22Rv1 (cell line): ENCODE data around the gene WWC1.

ENCODE experiments used
- H3K27ac ChIP-seq: fragments of 450-650 bp; 2 replicates; pipeline ENCODE4 v1.5.1; 2017
- ZFX ChIP-seq: fragments of 450-650 bp; IDR thresholded peaks from 2 replicates; pipeline ENCODE4 v1.6.1; 2017; ENCODE audit warnings: antibody characterized with exemption, borderline replicate concordance
- TF ChIP-seq, protein P1 (sequence below): fragments of 450-650 bp; IDR thresholded peaks from 2 replicates; pipeline ENCODE4 v1.5.1; 2017; ENCODE audit warnings: mild to moderate bottlenecking

WWC1 gene

DNA sequence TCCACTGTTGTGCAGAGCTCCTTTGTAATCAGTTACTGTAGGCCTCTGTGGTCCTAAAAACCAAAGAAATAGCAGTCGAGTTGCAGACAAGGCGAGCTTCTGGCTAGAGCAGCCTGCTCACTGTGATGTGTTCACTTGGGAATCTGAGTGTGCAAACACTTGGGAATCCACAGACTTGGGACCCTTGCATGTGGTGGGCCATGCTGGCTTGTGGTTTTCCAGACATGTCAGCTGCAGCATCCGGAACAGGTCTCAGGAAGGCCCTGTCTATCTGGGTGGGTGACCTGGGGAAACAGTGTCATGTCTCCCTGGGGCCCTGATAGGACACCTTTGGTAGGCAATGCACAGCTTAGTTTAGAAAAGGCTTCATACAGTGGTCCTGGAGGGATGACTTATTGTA is 66.4 kb downstream of the WWC1 start:
- TF ChIP-seq, protein P1, sequence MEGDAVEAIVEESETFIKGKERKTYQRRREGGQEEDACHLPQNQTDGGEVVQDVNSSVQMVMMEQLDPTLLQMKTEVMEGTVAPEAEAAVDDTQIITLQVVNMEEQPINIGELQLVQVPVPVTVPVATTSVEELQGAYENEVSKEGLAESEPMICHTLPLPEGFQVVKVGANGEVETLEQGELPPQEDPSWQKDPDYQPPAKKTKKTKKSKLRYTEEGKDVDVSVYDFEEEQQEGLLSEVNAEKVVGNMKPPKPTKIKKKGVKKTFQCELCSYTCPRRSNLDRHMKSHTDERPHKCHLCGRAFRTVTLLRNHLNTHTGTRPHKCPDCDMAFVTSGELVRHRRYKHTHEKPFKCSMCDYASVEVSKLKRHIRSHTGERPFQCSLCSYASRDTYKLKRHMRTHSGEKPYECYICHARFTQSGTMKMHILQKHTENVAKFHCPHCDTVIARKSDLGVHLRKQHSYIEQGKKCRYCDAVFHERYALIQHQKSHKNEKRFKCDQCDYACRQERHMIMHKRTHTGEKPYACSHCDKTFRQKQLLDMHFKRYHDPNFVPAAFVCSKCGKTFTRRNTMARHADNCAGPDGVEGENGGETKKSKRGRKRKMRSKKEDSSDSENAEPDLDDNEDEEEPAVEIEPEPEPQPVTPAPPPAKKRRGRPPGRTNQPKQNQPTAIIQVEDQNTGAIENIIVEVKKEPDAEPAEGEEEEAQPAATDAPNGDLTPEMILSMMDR: no peak
- TF ChIP-seq ZFX: no peak
- peak overlapping the region; percentile 100 for H3K27ac ChIP-seq

DNA sequence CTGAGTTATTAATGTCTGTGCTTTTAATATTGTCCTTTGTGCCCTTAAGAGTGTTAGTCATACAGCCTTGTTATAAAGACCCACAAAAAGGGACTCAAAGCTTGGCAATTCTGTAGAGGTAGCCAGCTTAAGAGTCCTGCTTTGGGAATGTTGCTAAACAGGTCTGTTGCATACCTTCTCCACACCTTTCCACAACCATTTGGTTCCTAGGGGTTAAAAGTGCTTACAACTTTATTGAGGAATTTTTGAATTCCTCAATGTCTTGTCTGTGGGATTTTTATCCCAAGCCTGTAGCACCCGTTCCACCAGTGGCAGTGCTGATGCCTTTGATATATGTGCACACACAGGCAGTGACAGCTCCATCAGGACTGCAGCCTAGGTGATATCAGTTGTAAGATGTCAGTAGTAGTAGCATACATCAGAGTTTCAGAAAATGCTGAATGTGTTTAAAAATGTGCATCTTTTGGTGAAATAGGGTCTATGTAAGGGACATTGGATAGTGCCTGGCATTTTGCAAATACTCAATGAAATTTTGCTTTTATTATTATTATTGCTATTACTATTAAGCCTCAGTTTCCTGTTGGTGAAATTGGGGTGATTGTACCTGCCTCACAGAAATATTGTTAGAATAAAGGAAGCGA is 68.5 kb downstream of the WWC1 start:
- peak overlapping the region; percentile 87 for H3K27ac ChIP-seq
- TF ChIP-seq, protein P1: no peak
- TF ChIP-seq ZFX: no peak

DNA sequence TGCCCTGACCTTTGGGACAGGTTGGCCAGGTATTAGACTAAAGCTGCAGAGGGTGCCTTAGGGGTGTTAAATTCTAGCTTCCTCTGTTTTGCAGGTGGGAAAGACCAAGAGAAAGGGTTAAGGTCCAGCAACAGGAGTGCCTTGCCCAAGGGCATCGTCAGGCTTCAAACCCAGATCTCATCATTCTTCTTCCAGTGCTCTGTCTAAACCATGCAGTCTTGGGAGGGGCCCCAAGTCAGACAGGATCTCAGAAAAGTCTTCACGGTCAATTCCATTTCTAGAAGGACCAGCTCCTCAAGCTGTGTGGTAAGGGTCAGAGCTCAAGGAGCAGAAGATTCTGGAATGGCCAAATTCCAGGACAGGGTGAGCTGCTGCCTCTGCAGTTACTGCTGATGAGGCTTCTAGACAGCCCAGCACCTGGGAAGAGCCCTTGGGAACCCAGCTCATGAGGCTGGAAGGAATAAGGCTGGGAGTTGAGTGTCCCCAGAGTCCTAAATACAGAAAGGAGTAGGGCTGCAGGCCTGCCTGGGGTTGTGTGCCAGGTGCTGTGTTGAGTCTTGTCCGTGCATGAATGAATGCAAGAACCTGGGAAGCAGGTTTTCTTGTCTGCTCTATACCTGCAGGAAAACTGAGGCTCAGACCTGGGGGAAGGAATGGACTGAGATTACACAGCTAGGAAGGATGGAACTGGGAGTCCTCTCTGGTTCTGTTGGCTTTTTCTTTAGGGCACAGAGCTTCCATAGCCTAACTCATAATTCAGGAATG is 69.3 kb downstream of the WWC1 start:
- no peak for TF ChIP-seq ZFX
- TF ChIP-seq, protein P1: no peak
- peak overlapping the region; percentile 87 for H3K27ac ChIP-seq

DNA sequence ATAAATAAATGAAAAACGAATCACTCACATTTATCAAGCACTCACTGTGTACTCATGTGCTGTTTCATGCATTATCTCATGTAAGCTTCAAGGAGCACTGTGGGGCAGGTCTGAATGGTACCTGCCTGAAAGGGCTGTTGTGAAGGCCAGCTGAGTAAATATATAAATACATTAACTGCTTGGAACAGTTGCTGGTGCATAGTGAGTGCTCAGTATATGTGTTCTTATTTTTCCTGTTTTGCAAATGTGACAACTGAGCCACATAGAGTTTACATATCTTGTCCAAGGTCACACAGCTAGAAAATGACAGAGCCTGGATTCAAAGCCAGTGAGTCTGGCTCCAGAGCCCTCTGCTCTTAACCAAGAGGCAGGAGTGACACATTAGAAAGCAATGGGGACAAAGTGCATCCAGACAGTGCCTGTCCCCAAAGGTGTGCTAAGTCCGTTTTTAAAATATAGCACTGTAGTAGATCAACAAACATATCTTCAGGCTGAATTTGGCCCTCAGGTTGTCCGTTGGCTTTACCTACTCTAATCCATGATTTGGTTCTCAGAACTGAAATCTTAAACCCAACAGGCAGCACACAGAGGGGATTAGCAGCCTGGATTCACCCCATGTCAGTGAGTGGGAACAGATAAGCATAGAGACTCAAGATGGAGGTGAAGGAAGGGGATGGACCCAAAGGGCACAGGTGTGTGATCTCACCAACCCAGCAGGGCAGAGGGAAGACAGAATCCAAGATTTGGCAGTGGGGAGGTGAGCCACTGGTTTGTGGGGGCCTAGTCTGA is 70.8 kb downstream of the WWC1 start:
- H3K27ac ChIP-seq: peak overlapping the region; percentile 87
- TF ChIP-seq, protein P1: no peak
- TF ChIP-seq ZFX: no peak

DNA sequence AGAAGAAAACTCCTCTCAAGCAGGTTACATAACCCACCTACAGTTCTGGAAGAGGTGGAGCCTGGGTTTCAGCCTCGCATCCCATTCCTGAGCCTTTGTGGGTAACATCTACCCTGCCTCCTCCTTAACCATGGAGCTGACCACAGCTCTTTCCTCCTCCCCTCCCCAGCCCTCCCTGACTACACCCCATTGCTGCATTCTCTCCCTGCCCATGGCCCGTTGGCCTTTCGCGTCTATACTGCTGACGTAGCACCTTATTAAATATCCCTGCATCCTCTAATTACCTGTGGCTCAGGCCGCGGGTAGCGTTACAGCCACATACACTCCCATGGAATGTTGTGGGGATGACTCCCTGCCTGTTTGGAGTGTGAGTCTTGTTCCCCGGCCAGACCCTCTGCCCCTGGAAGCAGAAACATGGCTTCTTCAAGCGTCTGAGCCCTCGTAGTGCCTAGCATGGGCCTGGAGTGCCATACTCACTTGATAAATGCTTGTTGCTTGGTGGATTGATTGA is 72.8 kb downstream of the WWC1 start:
- TF ChIP-seq ZFX: no peak
- TF ChIP-seq, protein P1: no peak
- peak overlapping the region; percentile 87 for H3K27ac ChIP-seq

DNA sequence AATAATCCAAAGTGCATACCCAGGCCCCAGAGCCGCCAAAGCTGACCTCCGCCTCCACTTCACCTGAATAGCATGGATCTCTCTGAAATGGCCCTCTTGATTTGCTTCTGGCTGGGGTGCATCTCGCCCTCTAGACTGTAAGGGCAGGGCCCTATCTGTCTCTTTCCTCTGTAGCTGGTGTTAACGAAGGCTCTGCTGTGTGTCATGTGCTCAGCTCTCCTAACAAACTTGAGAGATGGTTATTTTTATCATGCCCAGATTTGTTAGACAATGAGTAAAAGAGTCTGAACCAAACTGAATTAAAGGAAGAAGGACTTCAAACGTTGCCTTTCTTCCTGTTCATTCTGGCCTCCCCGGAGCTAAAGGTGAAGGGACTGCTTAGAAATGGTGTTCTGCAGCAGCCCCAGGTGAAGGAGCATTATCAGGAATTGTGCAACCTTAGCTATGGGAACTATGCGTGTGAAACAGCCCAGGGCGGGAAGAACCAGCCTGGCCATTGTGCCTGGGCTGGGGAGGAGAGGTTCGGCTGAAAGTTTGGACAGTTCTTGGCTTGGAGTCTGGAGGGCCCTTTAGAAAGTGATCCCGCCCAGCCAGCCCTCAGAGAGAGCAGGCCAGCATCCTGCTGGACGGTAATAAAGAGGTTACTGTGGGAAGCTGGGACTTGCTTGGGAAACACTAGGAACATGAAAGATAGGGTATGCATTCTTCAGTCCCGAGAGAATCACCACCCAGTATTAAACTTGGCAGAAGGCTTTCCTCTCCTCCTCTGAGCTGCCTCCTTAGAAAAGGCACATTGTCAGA is 73.5 kb downstream of the WWC1 start:
- H3K27ac ChIP-seq: peak overlapping the region; percentile 87
- TF ChIP-seq ZFX: no peak
- TF ChIP-seq, protein P1: no peak
